Stomach (tissue), 9 donors: ENCODE measurements around the gene ERFL. TPM values are rescaled to one million over a fixed set of nuclear protein-coding genes. Genes with fewer than 3 reads are reported as not detected.
"Not testable (repeated sequence)": the region's sequence is repeated elsewhere in the genome, so short reads cannot be mapped to it uniquely, and the experiment has no call there.

Experiments used
- DNase-seq, 2 donors: peaks; one replicate each; pipeline versions ENCODE4 v3.0.0 to v3.0.0-alpha.2; 2013 to 2019
- H3K27ac ChIP-seq, 5 donors: fragments of 200-600 bp in 4 of 5; sonication (generic) in 4 of 5; one replicate each; pipeline ENCODE4 v1.5.1; 2013 to 2019; ENCODE audit warnings: mild to moderate bottlenecking in 1 of 5, moderate library complexity in 1 of 5
- H3K27me3 ChIP-seq, 3 donors: fragments of 200-600 bp; sonication (generic); one replicate each; pipeline ENCODE4 v1.5.1; 2017 to 2019; ENCODE audit warnings: mixed run types in 1 of 3
- H3K36me3 ChIP-seq, 4 donors: fragments of 200-600 bp; sonication (generic); 1 replicate in 3 of 4; 2 replicates in 1 of 4; pipeline ENCODE4 v1.5.1; 2016 to 2019
- H3K4me1 ChIP-seq, 4 donors: fragments of 200-600 bp; sonication (generic); one replicate each; pipeline ENCODE4 v1.5.1; 2016 to 2019
- H3K4me3 ChIP-seq, 4 donors: fragments of 200-600 bp; sonication (generic) in 3 of 4; one replicate each; pipeline ENCODE4 v1.5.1; 2016 to 2019; ENCODE audit warnings: mild to moderate bottlenecking in 1 of 4
- H3K9me3 ChIP-seq, 4 donors: fragments of 200-600 bp; sonication (generic); one replicate each; pipeline ENCODE4 v1.5.1; 2016 to 2019
- CTCF ChIP-seq, 7 experiments: fragments of 450-650 bp in 4 of 7; fragments of 200-600 bp in 3 of 7; sonication (generic) in 3 of 7; IDR thresholded peaks; one replicate each; pipeline ENCODE4 v1.5.1; 2016 to 2019; ENCODE audit warnings: antibody characterized with exemption in 7 of 7, control low read depth in 2 of 7, mild to moderate bottlenecking in 1 of 7
- EP300 ChIP-seq: sonication (generic); formaldehyde crosslinking; IDR thresholded peaks from one replicate; pipeline ENCODE4 v1.6.1; 2017; ENCODE audit warnings: antibody characterized with exemption
- POLR2A ChIP-seq, 4 donors: fragments of 450-650 bp; IDR thresholded peaks; one replicate each; pipeline ENCODE4 v1.6.1; 2016; ENCODE audit warnings: antibody characterized with exemption in 4 of 4, control low read depth in 2 of 4, mild to moderate bottlenecking in 1 of 4, moderate library complexity in 1 of 4
- POLR2AphosphoS5 ChIP-seq, 3 donors: sonication (generic); formaldehyde crosslinking; IDR thresholded peaks; one replicate each; pipeline ENCODE4 v1.6.1; 2016; ENCODE audit warnings: antibody characterized with exemption in 3 of 3
- WGBS, 5 donors: extraction: QIAGEN DNeasy Blood & Tissue Kit in 3 of 5; methylation state at CpG; one replicate each; pipeline versions ENCODE4 v1.1.5 to v1.1.7; 2013 to 2018; 5-methylcytosine and 5-hydroxymethylcytosine counted together
- intact Hi-C: fragments of 100-400 bp; cut with DNase I; formaldehyde crosslinking; loops from one replicate; pipeline ENCODE4 v1.15.1; 2023; ENCODE audit warnings: low total_unique reads
- polyA plus RNA-seq, 3 donors: library from polyadenylated mRNA; stranded (reverse); fragments of 200-250 nt; gene quantifications; one replicate each; pipeline ENCODE4 v1.2.3, GENCODE V29; 2013
- total RNA-seq, 5 donors: library from RNA; depleted of rRNA; stranded (reverse); fragments of >200 nt; gene quantifications; one replicate each; pipeline versions ENCODE4 v1.1.0 to v1.2.3, GENCODE V29; 2014 to 2016
- donor health status: healthy with polysubstance abuse.
- donor health status: Bipolar disorder and iron deficiency.
- donor health status: healthy.

The ERFL gene
- total and polyA plus RNA-seq, 8 donors: 0.25 TPM; not detected in 7

DNA sequence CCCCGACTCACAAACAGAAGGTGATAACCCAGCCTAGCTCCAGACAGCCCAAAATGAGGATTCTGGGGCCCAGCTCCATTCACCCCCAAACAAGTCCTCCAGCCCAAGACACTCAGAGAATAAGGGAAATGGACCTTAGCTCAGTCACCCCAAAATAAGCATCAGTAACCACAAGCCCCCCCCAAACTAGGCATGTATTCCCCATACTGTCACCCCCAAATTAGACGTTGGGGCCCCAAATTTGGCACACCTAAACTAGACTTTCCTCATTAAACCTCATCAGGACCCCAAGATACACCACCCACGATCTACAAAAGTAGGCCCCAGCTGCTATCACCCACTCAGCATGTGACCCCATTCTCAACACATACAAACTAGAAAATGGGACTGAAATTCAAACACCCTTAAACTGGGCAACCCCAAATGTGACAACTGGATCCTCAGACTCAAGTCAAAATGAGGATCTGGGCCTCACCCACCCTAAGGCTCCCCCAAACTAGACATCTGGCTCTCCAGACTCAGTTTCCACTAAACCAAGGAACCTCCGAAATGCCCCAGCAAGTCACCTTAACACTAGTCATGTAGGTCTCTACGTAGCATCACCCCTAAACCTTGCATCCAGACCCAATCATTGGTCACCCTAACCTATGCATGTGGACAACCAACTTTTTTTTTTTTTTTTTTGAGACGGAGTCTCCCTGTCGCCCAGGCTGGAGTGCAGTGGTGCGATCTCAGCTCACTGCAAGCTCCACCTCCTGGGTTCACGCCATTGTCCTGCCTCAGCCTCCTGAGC lies 13.4 kb upstream of the ERFL start:
- Histone ChIP-seq H3K27ac (no peak overlapping the region), H3K27me3 (peaks cover 5 to 68% (median 21%) of the 10 kb centered on the region in 3 donors), H3K9me3 (no peaks in the 10 kb centered on the region), H3K4me3 (no peak overlapping the region), H3K36me3 (no peaks in the 10 kb centered on the region), H3K4me1 (peaks cover 16 to 19% (median 17%) of the 10 kb centered on the region in 4 donors)
- DNase-seq: no peak
- WGBS, 5 donors: 80 to 86% (median 84%) methylated on average over 8 to 9 of the region's 9 CpGs
- intact Hi-C loops: no loop called here
- TF ChIP-seq EP300: no peak
- TF ChIP-seq POLR2AphosphoS5 (IDR thresholded peaks at IDR 0.05): no peak
- TF ChIP-seq POLR2A (IDR thresholded peaks at IDR 0.05): no peak
- no peak for TF ChIP-seq CTCF (IDR thresholded peaks at IDR 0.05)

DNA sequence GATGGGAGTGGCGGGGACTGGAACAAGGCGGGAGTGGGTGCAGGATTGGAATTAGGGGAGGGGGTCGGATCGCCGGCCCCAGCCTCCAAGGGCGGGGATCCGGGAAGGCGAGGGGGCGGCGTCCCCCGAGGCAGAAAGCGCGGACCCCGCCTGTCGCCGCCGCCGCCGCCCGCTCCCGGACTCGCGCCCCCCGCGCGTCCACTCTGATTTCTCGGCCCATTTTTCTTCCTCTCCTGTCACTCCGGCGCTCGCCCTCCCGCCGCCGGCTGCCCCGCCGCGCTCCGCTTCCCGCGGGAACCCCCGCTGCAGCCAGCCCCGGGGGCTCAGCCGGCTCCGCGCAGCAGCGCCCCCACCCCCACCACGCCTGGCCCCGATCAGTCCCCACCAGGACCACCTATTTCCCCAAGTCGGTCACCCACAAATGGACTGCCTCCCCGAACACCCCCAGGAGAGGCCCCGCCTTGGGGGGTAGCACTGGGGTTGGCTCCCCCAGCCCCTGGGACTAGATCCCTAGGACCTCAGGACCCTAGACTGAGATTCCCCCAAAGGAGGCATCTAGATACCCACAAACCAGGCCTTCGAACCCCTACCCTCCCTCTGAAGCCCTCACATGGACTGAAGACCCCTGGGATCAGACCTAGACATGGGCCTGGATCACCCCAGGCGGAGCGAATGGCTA lies 12.6 kb upstream of the ERFL start:
- H3K4me1 ChIP-seq: peaks cover 16 to 25% (median 21%) of the 10 kb centered on the region in 4 donors
- H3K4me3 ChIP-seq: peak overlapping the region; percentile 46 to 64 (median 56)
- DNase-seq: no peak
- H3K36me3 ChIP-seq: no peaks in the 10 kb centered on the region
- intact Hi-C loops: no loop called here
- H3K27me3 ChIP-seq: peaks cover 6 to 75% (median 25%) of the 10 kb centered on the region in 3 donors
- H3K9me3 ChIP-seq: no peaks in the 10 kb centered on the region
- peak overlapping the region in 4 of 5 donors; percentile 23 to 60 (median 50) for H3K27ac ChIP-seq
- no peak for TF ChIP-seq POLR2A (IDR thresholded peaks at IDR 0.05)
- TF ChIP-seq CTCF (IDR thresholded peaks at IDR 0.05): no peak
- no peak for TF ChIP-seq EP300
- no peak for TF ChIP-seq POLR2AphosphoS5 (IDR thresholded peaks at IDR 0.05)
- 4 to 15% (median 11%) methylated on average over 27 to 51 of the region's 53 CpGs for WGBS, 5 donors

- Histone ChIP-seq H3K27me3 (peaks cover 12 to 83% (median 30%) of the 10 kb centered on the region in 3 donors), H3K27ac (peak overlapping the region in 4 of 5 donors; percentile 23 to 60 (median 50)), H3K4me1 (peaks cover 21 to 32% (median 26%) of the 10 kb centered on the region in 4 donors), H3K9me3 (no peaks in the 10 kb centered on the region), H3K4me3 (peak overlapping the region; percentile 46 to 64 (median 56)), H3K36me3 (no peaks in the 10 kb centered on the region)
- TF ChIP-seq EP300 (no peak), POLR2A (IDR thresholded peaks at IDR 0.05) (no peak), CTCF (IDR thresholded peaks at IDR 0.05) (no peak), POLR2AphosphoS5 (IDR thresholded peaks at IDR 0.05) (no peak)
- WGBS, 5 donors: 3 to 4% (median 3%) methylated on average over 36 to 83 of the region's 83 CpGs
- peak; percentile 43 to 82 for DNase-seq
- intact Hi-C loops: loop anchor here (10.0 kb wide), 1 partner anchor 65 kb away; the partner anchor contains the start of gene CD79A
These were observed 11.8 kb upstream of the ERFL start for GRCh38 chr19:41939861-41940730.

DNA sequence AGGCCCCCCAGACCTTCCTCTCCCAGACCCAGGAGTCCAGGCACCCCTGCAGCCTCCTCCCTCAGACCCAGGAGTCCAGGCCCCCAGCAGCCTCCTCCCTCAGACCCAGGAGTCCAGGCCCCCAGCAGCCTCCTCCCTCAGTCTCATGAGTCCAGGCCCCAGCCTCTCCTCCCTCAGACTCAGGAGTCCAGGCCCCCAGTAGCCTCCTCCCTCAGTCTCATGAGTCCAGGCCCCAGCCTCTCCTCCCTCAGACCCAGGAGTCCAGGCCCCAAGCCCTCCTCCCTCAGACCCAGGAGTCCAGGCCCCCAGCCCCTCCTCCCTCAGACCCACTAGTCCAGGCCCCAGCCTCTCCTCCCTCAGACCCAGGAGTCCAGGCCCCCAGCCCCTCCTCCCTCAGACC lies 11.0 kb upstream of the ERFL start:
- peaks cover 21 to 37% (median 28%) of the 10 kb centered on the region in 4 donors for H3K4me1 ChIP-seq
- H3K27me3 ChIP-seq: peaks cover 12 to 92% (median 30%) of the 10 kb centered on the region in 3 donors
- intact Hi-C loops: loop anchor here (10.0 kb wide), 1 partner anchor 64 kb away; the partner anchor contains the start of gene CD79A
- H3K4me3 ChIP-seq, DNase-seq, H3K9me3 ChIP-seq, H3K36me3 ChIP-seq, H3K27ac ChIP-seq: not testable (repeated sequence)
